Measurements from ENCODE around the gene FBP2.

- TF ChIP-seq CTCF (IDR thresholded peaks at IDR 0.05) (no peak), POLR2A (IDR thresholded peaks at IDR 0.05) (no peak)
Measured at GRCh38 chr9:94577571-94577970, 16.1 kb downstream of the FBP2 start.

Data from Peyer's patch (tissue), 4 donors.